AG09309 (cell line): ENCODE measurements around the gene KIAA0513.

Source experiments
- DNase-seq: peaks from one replicate; pipeline ENCODE4 v3.0.0-alpha.2; 2010; ENCODE audit warnings: low read depth
- H3K4me3 ChIP-seq: 2 replicates; pipeline ENCODE4 v1.5.1; 2011; ENCODE audit warnings: mild to moderate bottlenecking, low read depth, low read length, moderate library complexity; ENCODE audit not compliant: control insufficient read depth
- TF ChIP-seq, protein P1 (sequence below): IDR thresholded peaks from 2 replicates; pipeline ENCODE4 v1.5.1; 2011; ENCODE audit warnings: mild to moderate bottlenecking, low read depth, low read length, inconsistent platforms; ENCODE audit not compliant: insufficient read depth, control insufficient read depth; ENCODE audit errors: missing control alignments

KIAA0513 gene

GRCh38 chr16:85142129-85142513 is 114.5 kb downstream of the KIAA0513 start:
- TF ChIP-seq, protein P1, sequence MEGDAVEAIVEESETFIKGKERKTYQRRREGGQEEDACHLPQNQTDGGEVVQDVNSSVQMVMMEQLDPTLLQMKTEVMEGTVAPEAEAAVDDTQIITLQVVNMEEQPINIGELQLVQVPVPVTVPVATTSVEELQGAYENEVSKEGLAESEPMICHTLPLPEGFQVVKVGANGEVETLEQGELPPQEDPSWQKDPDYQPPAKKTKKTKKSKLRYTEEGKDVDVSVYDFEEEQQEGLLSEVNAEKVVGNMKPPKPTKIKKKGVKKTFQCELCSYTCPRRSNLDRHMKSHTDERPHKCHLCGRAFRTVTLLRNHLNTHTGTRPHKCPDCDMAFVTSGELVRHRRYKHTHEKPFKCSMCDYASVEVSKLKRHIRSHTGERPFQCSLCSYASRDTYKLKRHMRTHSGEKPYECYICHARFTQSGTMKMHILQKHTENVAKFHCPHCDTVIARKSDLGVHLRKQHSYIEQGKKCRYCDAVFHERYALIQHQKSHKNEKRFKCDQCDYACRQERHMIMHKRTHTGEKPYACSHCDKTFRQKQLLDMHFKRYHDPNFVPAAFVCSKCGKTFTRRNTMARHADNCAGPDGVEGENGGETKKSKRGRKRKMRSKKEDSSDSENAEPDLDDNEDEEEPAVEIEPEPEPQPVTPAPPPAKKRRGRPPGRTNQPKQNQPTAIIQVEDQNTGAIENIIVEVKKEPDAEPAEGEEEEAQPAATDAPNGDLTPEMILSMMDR, result no peak
- DNase-seq, result no peak
- no peak overlapping the region for H3K4me3 ChIP-seq

GRCh38 chr16:85142771-85143211 is 115.2 kb downstream of the KIAA0513 start:
- H3K4me3 ChIP-seq, result no peak overlapping the region
- DNase-seq, result no peak
- TF ChIP-seq, protein P1, result no peak
